Uterus (tissue), 2 donors: ENCODE data around the gene CDH4.

Source experiments
- POLR2A ChIP-seq, 2 donors: fragments of 450-650 bp; IDR thresholded peaks; one replicate each; pipeline ENCODE4 v1.6.1; 2016; ENCODE audit warnings: antibody characterized with exemption in 2 of 2, mild to moderate bottlenecking in 1 of 2, moderate library complexity in 1 of 2
- TF ChIP-seq, protein P1 (sequence below), 4 experiments: fragments of 200-600 bp in 2 of 4; fragments of 450-650 bp in 2 of 4; sonication (generic) in 2 of 4; IDR thresholded peaks; one replicate each; pipeline ENCODE4 v1.5.1; 2016 to 2019; ENCODE audit warnings: antibody characterized with exemption in 4 of 4, mild to moderate bottlenecking in 2 of 4, moderate library complexity in 1 of 4

DNA sequence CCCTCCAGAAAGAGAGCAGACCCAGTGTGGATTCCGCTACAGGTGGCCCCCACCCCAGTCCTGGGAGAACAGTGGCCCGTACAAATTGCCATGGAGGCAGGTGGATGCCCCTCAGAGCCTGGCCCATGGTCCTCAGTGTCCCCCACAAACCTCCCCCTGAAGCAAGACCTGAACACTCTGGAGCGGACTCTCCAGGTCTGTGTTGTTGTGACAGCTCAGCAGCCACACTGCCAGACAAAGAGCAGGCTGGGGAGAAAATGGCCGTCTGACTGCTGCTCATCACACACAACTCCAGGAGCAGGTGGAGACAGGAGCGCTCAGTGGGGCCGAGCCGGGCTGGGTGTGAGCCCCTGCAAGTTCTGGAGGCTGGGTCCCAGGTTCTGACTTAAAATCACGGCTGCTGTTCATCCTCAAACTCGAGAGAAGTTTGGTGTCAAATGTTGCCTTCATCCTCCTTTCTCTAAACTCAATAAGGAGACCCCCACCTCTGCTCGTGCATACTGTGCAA lies 241.8 kb downstream of the CDH4 start:
- TF ChIP-seq, protein P1, sequence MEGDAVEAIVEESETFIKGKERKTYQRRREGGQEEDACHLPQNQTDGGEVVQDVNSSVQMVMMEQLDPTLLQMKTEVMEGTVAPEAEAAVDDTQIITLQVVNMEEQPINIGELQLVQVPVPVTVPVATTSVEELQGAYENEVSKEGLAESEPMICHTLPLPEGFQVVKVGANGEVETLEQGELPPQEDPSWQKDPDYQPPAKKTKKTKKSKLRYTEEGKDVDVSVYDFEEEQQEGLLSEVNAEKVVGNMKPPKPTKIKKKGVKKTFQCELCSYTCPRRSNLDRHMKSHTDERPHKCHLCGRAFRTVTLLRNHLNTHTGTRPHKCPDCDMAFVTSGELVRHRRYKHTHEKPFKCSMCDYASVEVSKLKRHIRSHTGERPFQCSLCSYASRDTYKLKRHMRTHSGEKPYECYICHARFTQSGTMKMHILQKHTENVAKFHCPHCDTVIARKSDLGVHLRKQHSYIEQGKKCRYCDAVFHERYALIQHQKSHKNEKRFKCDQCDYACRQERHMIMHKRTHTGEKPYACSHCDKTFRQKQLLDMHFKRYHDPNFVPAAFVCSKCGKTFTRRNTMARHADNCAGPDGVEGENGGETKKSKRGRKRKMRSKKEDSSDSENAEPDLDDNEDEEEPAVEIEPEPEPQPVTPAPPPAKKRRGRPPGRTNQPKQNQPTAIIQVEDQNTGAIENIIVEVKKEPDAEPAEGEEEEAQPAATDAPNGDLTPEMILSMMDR (IDR thresholded peaks at IDR 0.05), result no peak
- TF ChIP-seq POLR2A (IDR thresholded peaks at IDR 0.05), result no peak
